Neuronal stem cell (in vitro differentiated cells): Measurements from ENCODE around the gene RASL10B.
A peak's percentile ranks its signal among the peaks of the same experiment; 100 is the strongest.

Experiments used
- DNase-seq: peaks from one replicate; pipeline ENCODE4 v3.0.0-alpha.2; 2013; ENCODE audit warnings: low spot score
- H2AFZ ChIP-seq: one replicate; pipeline ENCODE4 v1.6.1; 2013; ENCODE audit warnings: mild to moderate bottlenecking, low read length, inconsistent platforms
- H2AK5ac ChIP-seq: 2 replicates; pipeline ENCODE4 v1.6.1; 2013; ENCODE audit warnings: low read depth, mild to moderate bottlenecking, inconsistent platforms, low read length, moderate library complexity, mixed read lengths
- H2BK120ac ChIP-seq: 2 replicates; pipeline ENCODE4 v1.6.1; 2013; ENCODE audit warnings: low read depth, mild to moderate bottlenecking, inconsistent platforms, low read length, moderate library complexity, mixed read lengths
- H2BK12ac ChIP-seq: one replicate; pipeline ENCODE4 v1.6.1; 2013; ENCODE audit warnings: low read length, inconsistent platforms
- H2BK15ac ChIP-seq: 2 replicates; pipeline ENCODE4 v1.6.1; 2013; ENCODE audit warnings: mild to moderate bottlenecking, low read length, inconsistent platforms, mixed read lengths
- H2BK5ac ChIP-seq: one replicate; pipeline ENCODE4 v1.6.1; 2013; ENCODE audit warnings: inconsistent platforms, mild to moderate bottlenecking, low read length, moderate library complexity
- H3K14ac ChIP-seq: one replicate; pipeline ENCODE4 v1.6.1; 2013; ENCODE audit warnings: low read length, inconsistent platforms
- H3K18ac ChIP-seq: 2 replicates; pipeline ENCODE4 v1.6.1; 2013; ENCODE audit warnings: low read length, inconsistent platforms
- H3K23ac ChIP-seq: 2 replicates; pipeline ENCODE4 v1.6.1; 2013; ENCODE audit warnings: low read depth, mild to moderate bottlenecking, mixed read lengths, low read length, inconsistent platforms; ENCODE audit not compliant: poor library complexity
- H3K27ac ChIP-seq: replicated peaks from 3 replicates; pipeline ENCODE4 v1.5.1; 2013; ENCODE audit warnings: low read length, inconsistent platforms
- H3K27me3 ChIP-seq, 3 experiments: 2 replicates each; pipeline ENCODE4 v1.6.1; 2013; ENCODE audit warnings: low read length in 3 of 3, mild to moderate bottlenecking in 2 of 3, inconsistent platforms in 1 of 3, low read depth in 1 of 3, mixed read lengths in 1 of 3, moderate library complexity in 1 of 3; ENCODE audit not compliant: control insufficient read depth in 3 of 3, insufficient read depth in 3 of 3
- H3K36me3 ChIP-seq, 2 donors: replicated peaks in 1 of 2; 2 replicates each; pipeline ENCODE4 v1.6.1; 2013; ENCODE audit warnings: low read length in 2 of 2; ENCODE audit not compliant: control insufficient read depth in 2 of 2, insufficient read depth in 2 of 2
- H3K4ac ChIP-seq: 2 replicates; pipeline ENCODE4 v1.6.1; 2013; ENCODE audit warnings: inconsistent platforms, mild to moderate bottlenecking, low read length, moderate library complexity
- H3K4me1 ChIP-seq, 2 donors: 1 replicate in 1 of 2; 2 replicates in 1 of 2; pipeline ENCODE4 v1.6.1; 2013; ENCODE audit warnings: low read length in 2 of 2, low read depth in 1 of 2; ENCODE audit not compliant: control insufficient read depth in 2 of 2, insufficient read depth in 1 of 2
- H3K4me2 ChIP-seq: one replicate; pipeline ENCODE4 v1.6.1; 2013; ENCODE audit warnings: mild to moderate bottlenecking, low read length, inconsistent platforms; ENCODE audit not compliant: insufficient read depth, poor library complexity, severe bottlenecking
- H3K4me3 ChIP-seq, 2 donors: 2 replicates each; pipeline ENCODE4 v1.5.1; 2013; ENCODE audit warnings: low read length in 2 of 2, mild to moderate bottlenecking in 2 of 2, inconsistent platforms in 1 of 2, moderate library complexity in 1 of 2
- H3K79me1 ChIP-seq: one replicate; pipeline ENCODE4 v1.6.1; 2013; ENCODE audit warnings: low read depth, mild to moderate bottlenecking, inconsistent platforms, low read length, moderate library complexity
- H3K9ac ChIP-seq: one replicate; pipeline ENCODE4 v1.6.1; 2013; ENCODE audit warnings: mild to moderate bottlenecking, low read depth, low read length, inconsistent platforms; ENCODE audit not compliant: poor library complexity
- H3K9me3 ChIP-seq, 2 donors: replicated peaks in 1 of 2; 2 replicates each; pipeline versions ENCODE3 to v1.6.1; 2013; ENCODE audit warnings: low read length in 2 of 2, mild to moderate bottlenecking in 2 of 2, inconsistent platforms in 1 of 2, low read depth in 1 of 2, mixed read lengths in 1 of 2, moderate library complexity in 1 of 2; ENCODE audit not compliant: control insufficient read depth in 2 of 2, insufficient read depth in 1 of 2
- H4K8ac ChIP-seq: one replicate; pipeline ENCODE4 v1.6.1; 2013; ENCODE audit warnings: low read depth, mild to moderate bottlenecking, inconsistent platforms, low read length, moderate library complexity
- H4K91ac ChIP-seq: one replicate; pipeline ENCODE4 v1.6.1; 2013; ENCODE audit warnings: low read length, low read depth, mild to moderate bottlenecking, inconsistent platforms; ENCODE audit not compliant: poor library complexity
- WGBS, 2 donors: extraction: QIAGEN DNeasy Blood & Tissue Kit; methylation state at CpG; one replicate each; pipeline ENCODE4 v1.1.7; 2013; ENCODE audit warnings: missing lambda C conversion rate in 2 of 2, mixed read lengths in 1 of 2; ENCODE audit not compliant: insufficient read length in 2 of 2, insufficient replicate concordance in 1 of 2; ENCODE audit errors: extremely low coverage in 2 of 2; 5-methylcytosine and 5-hydroxymethylcytosine counted together

RASL10B gene

GRCh38 chr17:35731917-35732805 is 722 bp downstream of the RASL10B start:
- Histone ChIP-seq H3K27me3 (no peaks in the 10 kb centered on the region), H3K4me1 (peaks cover 13 to 18% of the 10 kb centered on the region in 2 donors), H3K4me2 (peak overlapping the region; percentile 78), H3K18ac (peak overlapping the region; percentile 73), H3K27ac (no peak overlapping the region), H4K8ac (no peak overlapping the region), H2AK5ac (no peak overlapping the region), H3K23ac (peak overlapping the region; percentile 48), H3K4me3 (peak overlapping the region; percentile 79 to 86), H3K9ac (peak overlapping the region; percentile 82), H2BK120ac (no peak overlapping the region), H3K36me3 (peaks cover 0 to 5% of the 10 kb centered on the region in 2 donors), H3K4ac (no peak overlapping the region), H2BK12ac (no peak overlapping the region), H2BK5ac (peak overlapping the region; percentile 16), H3K9me3 (no peaks in the 10 kb centered on the region), H4K91ac (no peak overlapping the region), H2BK15ac (peak overlapping the region; percentile 51), H3K14ac (peak overlapping the region; percentile 26), H3K79me1 (no peaks in the 10 kb centered on the region), H2AFZ (peak overlapping the region; percentile 95)
- WGBS, 2 donors, result no CpG with 5 or more reads among the region's 47 CpGs
- no peak for DNase-seq

- no peak overlapping the region for H2BK12ac ChIP-seq
- peaks cover 13 to 18% of the 10 kb centered on the region in 2 donors for H3K4me1 ChIP-seq
- no peak overlapping the region for H3K18ac ChIP-seq
- no peak overlapping the region for H3K14ac ChIP-seq
- no peak overlapping the region for H3K9ac ChIP-seq
- peak overlapping the region; percentile 95 for H2AFZ ChIP-seq
- no peak for DNase-seq
- no peak overlapping the region for H4K8ac ChIP-seq
- no peaks in the 10 kb centered on the region for H3K79me1 ChIP-seq
- no peak overlapping the region for H3K4me2 ChIP-seq
- H2AK5ac ChIP-seq, result no peak overlapping the region
- H3K4ac ChIP-seq, result no peak overlapping the region
- peaks cover 0 to 8% of the 10 kb centered on the region in 2 donors for H3K36me3 ChIP-seq
- peak overlapping the region; percentile 48 for H3K23ac ChIP-seq
- peak overlapping the region; percentile 16 for H2BK5ac ChIP-seq
- no peaks in the 10 kb centered on the region for H3K9me3 ChIP-seq
- H3K4me3 ChIP-seq, result peak overlapping the region in 1 of 2 donors; percentile 79
- no peak overlapping the region for H2BK15ac ChIP-seq
- WGBS, 2 donors, result no CpG with 5 or more reads among the region's 1 CpG
- H3K27me3 ChIP-seq, result no peaks in the 10 kb centered on the region
- no peak overlapping the region for H3K27ac ChIP-seq
- no peak overlapping the region for H2BK120ac ChIP-seq
- H4K91ac ChIP-seq, result no peak overlapping the region
These were observed 1.3 kb downstream of the RASL10B start for GRCh38 chr17:35732806-35733136.

- Histone ChIP-seq H2BK12ac (no peak overlapping the region), H4K91ac (no peak overlapping the region), H3K18ac (no peak overlapping the region), H3K27ac (no peak overlapping the region), H2BK5ac (no peak overlapping the region), H2AFZ (no peak overlapping the region), H3K4ac (no peak overlapping the region), H3K9ac (no peak overlapping the region), H3K4me2 (no peak overlapping the region), H3K27me3 (no peaks in the 10 kb centered on the region), H2BK120ac (no peak overlapping the region), H2BK15ac (no peak overlapping the region), H4K8ac (no peak overlapping the region), H3K36me3 (peaks cover 0 to 8% of the 10 kb centered on the region in 2 donors), H3K4me3 (no peak overlapping the region), H3K4me1 (peaks cover 13 to 18% of the 10 kb centered on the region in 2 donors), H3K9me3 (no peaks in the 10 kb centered on the region), H2AK5ac (no peak overlapping the region), H3K79me1 (no peaks in the 10 kb centered on the region), H3K23ac (no peak overlapping the region), H3K14ac (no peak overlapping the region)
- no peak for DNase-seq
- WGBS, 2 donors, result no CpG with 5 or more reads among the region's 6 CpGs
These were observed 1.9 kb downstream of the RASL10B start for GRCh38 chr17:35733366-35733765.

GRCh38 chr17:35734396-35734795 is 3.0 kb downstream of the RASL10B start:
- H2BK12ac ChIP-seq, result no peak overlapping the region
- H3K27ac ChIP-seq, result no peak overlapping the region
- no peak overlapping the region for H3K14ac ChIP-seq
- no peak overlapping the region for H3K18ac ChIP-seq
- no peak overlapping the region for H3K9ac ChIP-seq
- H3K4me3 ChIP-seq, result no peak overlapping the region
- DNase-seq, result no peak
- H2AK5ac ChIP-seq, result no peak overlapping the region
- no CpG with 5 or more reads among the region's 7 CpGs for WGBS, 2 donors
- no peak overlapping the region for H2BK5ac ChIP-seq
- peak overlapping the region; percentile 35 for H3K23ac ChIP-seq
- H3K36me3 ChIP-seq, result peaks cover 0 to 8% of the 10 kb centered on the region in 2 donors
- H3K79me1 ChIP-seq, result no peaks in the 10 kb centered on the region
- H3K4ac ChIP-seq, result no peak overlapping the region
- H2BK15ac ChIP-seq, result no peak overlapping the region
- H4K8ac ChIP-seq, result no peak overlapping the region
- no peak overlapping the region for H4K91ac ChIP-seq
- no peak overlapping the region for H3K4me2 ChIP-seq
- H3K9me3 ChIP-seq, result no peaks in the 10 kb centered on the region
- no peak overlapping the region for H2BK120ac ChIP-seq
- no peaks in the 10 kb centered on the region for H3K27me3 ChIP-seq
- H2AFZ ChIP-seq, result no peak overlapping the region
- H3K4me1 ChIP-seq, result peaks cover 13 to 15% of the 10 kb centered on the region in 2 donors
